22Rv1 (cell line): ENCODE results near the gene IQCB1.
"Not testable (repeated sequence)": the region's sequence is repeated elsewhere in the genome, so short reads cannot be mapped to it uniquely, and the experiment has no call there.

Experiments
- H3K27ac ChIP-seq: fragments of 450-650 bp; 2 replicates; pipeline ENCODE4 v1.5.1; 2017
- ZFX ChIP-seq: fragments of 450-650 bp; IDR thresholded peaks from 2 replicates; pipeline ENCODE4 v1.6.1; 2017; ENCODE audit warnings: antibody characterized with exemption, borderline replicate concordance
- TF ChIP-seq, protein P1 (sequence below): fragments of 450-650 bp; IDR thresholded peaks from 2 replicates; pipeline ENCODE4 v1.5.1; 2017; ENCODE audit warnings: mild to moderate bottlenecking

Gene IQCB1

DNA sequence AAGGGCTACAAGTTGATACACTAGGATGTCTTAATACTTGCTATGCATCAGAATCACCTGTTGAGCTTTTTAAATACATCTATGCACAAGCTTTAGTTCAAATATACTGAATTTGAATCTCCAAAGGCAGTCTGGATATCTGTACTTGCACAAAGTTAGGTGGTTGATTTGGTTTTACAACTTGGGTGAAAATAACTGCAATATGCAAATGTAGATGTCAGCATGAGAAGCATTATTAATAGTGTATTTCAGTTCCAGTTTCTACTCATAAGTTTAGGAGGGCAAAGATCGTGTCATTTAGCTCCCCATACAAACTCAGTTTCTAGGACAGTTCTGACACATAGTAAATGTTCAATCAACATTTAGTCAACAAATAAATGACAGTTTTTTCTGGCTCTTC is 25.6 kb downstream of the IQCB1 start:
- no peak overlapping the region for H3K27ac ChIP-seq
- TF ChIP-seq ZFX: no peak
- TF ChIP-seq, protein P1, sequence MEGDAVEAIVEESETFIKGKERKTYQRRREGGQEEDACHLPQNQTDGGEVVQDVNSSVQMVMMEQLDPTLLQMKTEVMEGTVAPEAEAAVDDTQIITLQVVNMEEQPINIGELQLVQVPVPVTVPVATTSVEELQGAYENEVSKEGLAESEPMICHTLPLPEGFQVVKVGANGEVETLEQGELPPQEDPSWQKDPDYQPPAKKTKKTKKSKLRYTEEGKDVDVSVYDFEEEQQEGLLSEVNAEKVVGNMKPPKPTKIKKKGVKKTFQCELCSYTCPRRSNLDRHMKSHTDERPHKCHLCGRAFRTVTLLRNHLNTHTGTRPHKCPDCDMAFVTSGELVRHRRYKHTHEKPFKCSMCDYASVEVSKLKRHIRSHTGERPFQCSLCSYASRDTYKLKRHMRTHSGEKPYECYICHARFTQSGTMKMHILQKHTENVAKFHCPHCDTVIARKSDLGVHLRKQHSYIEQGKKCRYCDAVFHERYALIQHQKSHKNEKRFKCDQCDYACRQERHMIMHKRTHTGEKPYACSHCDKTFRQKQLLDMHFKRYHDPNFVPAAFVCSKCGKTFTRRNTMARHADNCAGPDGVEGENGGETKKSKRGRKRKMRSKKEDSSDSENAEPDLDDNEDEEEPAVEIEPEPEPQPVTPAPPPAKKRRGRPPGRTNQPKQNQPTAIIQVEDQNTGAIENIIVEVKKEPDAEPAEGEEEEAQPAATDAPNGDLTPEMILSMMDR: no peak

DNA sequence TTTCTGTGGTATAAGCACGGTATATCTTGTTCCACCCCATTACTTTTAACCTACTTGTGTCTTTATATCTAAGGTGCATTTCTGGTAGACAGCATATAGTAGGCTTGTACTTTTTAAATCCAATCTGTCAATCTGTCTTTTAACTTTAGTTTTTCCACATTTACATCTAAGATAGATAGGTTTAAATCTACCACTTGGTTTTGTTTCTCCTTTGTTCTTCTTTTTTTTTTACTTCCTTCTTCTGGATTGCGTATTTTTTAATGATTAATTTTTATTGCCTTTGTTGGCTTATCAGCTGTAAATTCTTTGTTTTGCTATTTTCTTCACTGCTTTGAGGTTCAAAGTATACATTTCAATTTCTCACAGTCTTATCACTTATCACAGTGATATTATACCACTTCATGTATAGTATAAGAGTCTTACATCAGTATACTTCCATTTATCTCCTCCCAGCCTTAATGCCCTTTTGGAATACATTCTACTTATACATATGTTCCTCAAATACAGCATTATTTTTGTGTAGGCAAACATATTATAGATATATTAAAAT is 31.0 kb downstream of the IQCB1 start:
- no peak for TF ChIP-seq ZFX
- TF ChIP-seq, protein P1: no peak
- no peak overlapping the region for H3K27ac ChIP-seq

DNA sequence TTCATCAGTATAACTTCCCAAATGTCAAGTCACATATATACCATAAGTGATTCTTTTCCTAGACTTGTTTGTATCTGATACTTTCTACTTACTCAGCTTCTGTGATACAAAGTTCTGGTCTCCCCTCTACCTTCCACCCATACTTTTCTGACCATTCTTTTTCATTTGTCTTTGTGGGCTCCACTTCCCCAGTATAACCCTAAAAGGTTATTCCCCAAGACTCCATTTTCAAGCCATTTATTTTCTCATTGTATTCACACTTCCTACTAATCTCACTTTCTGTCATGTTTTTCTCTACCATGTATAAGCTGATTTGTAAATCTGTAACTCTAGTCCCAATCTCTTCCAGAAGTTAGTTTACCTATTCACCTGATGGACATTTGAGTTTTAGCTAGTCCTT is 34.0 kb downstream of the IQCB1 start:
- H3K27ac ChIP-seq: no peak overlapping the region

DNA sequence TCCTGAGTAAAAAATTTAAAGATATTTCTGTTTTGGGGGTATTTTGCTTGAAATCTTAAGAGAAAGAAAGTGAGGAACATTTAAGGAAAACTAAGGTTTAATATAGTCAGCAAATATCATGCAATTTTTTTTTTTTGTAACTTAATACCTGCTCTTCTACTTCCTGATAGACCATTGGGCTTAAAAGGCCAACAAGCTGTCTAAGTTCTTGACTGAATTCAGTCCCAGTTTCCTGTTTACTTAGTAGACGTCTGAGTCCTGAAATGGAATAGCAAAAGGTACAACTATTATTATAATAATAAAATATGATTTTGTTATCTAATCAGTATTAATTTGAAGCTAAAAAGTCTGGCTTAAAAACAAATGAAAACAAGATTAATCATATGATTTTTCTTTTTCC is 37.9 kb downstream of the IQCB1 start:
- TF ChIP-seq ZFX: no peak
- TF ChIP-seq, protein P1: no peak
- H3K27ac ChIP-seq: no peak overlapping the region

More for the DNA sequence above, 34.0 kb downstream of the IQCB1 start:
- TF ChIP-seq ZFX: no peak
- TF ChIP-seq, protein P1: no peak

DNA sequence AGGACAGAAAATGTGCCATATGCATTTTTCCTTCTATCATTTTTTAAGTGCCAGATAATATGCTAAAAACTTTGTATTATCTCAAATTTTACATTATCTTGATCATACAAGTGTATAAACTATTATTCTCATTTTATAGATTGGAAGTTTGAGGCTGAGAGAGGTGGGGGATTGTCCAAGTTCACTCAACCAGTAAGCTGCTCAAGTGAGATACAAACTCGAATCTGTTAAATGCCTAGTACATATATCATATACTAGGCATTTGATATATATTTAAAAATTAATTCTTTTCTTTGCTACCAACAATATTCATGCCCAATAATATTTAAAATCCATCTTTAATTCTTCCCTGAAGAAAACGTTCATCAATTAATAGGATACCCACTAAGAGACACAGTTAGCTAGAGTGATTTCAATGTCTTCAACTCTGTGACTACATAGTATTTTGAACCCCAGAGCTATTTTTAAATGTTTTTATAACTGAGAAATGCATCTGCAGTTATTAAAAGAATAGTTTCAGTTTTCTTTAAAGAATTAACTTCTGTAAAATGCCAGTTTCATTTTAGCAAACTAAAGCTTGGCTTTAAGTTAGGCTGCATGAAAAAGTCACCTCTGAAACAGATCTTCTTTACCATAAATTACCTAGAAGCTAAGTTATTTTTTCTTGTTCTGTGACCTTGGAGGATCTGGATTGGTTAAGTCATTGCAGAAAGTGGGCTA is 40.4 kb downstream of the IQCB1 start:
- no peak overlapping the region for H3K27ac ChIP-seq
- TF ChIP-seq ZFX: no peak
- TF ChIP-seq, protein P1: no peak

DNA sequence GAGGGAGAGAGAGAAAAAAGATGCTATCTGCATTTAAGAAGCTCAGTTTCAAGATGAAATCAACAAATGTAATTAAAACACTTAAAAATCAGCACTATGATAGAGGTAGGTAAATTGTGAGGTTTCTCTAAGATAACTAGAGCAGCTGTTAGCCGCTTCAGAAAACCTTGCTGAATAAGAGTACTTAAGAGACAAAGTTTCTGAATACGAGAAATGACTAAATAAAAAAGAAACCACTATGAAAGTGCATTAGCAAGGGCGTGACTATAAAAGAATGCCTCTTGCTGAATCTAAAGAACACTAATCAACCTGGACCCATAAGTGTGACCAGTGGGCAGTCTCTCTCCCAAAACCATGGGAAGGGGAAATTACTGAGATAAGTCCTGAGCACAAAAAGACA is 41.8 kb downstream of the IQCB1 start:
- no peak overlapping the region for H3K27ac ChIP-seq
- TF ChIP-seq, protein P1: no peak
- TF ChIP-seq ZFX: no peak

DNA sequence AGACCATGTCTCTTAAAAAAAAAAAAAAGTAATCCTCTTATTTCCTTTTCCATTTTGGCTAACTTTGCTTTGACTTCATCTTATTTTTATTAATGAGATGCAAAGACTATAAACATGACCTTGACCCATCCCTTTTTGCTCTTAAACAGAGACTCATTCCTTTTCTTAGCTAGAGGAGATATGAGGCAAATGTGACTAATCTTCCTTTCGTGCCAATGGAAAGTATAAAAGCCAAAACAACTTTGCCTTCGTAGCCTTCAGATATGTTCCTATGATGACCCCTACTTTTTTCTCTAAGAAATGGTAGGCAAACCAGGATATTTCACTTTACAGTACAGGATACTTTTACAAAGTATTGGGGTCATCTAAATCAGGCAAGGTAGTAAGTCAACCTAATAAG is 48.4 kb downstream of the IQCB1 start:
- TF ChIP-seq ZFX: no peak
- TF ChIP-seq, protein P1: no peak
- no peak overlapping the region for H3K27ac ChIP-seq

DNA sequence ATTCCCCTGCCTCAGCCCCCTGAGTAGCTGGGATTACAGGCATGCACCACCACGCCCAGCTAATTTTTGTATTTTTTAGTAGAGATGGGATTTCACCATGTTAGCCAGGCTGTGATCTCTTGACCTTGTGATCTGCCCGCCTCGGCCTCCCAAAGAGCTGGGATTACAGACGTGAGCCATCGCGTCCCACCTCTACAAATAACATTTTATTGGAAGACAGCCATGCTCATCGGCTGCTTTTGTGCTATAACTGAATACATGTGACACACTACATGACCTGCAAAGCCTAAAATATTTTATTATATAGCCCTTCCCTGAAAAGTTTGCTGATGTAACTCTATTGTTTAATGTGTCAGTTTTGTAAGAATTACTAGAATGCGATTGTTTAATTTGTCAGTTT is 52.1 kb downstream of the IQCB1 start:
- H3K27ac ChIP-seq: not testable (repeated sequence)
